MM.1S (cell line): ENCODE data around the gene CARD11.

Experiments used
- CTCF ChIP-seq: fragments of 300-600 bp; sonication (generic); IDR thresholded peaks from 2 replicates; pipeline ENCODE4 v1.5.1; 2016; ENCODE audit warnings: antibody characterized with exemption, low read length, mixed read lengths
- EZH2phosphoT487 ChIP-seq: fragments of 300-600 bp; sonication (generic); IDR thresholded peaks from 2 replicates; pipeline ENCODE4 v1.6.1; 2018; ENCODE audit warnings: antibody characterized with exemption, low read length

- TF ChIP-seq CTCF, result no peak
- no peak for TF ChIP-seq EZH2phosphoT487
These were observed 9.0 kb downstream of the CARD11 start for GRCh38 chr7:3034591-3035150.
